ENCODE measurements around the gene ST6GALNAC1. TPM values are rescaled to one million over a fixed set of nuclear protein-coding genes. Genes with fewer than 3 reads are reported as not detected.

Gene ST6GALNAC1
- total RNA-seq, 4 donors from 2014 or later, result 0.46 to 4.6 (median 1.9) TPM

DNA sequence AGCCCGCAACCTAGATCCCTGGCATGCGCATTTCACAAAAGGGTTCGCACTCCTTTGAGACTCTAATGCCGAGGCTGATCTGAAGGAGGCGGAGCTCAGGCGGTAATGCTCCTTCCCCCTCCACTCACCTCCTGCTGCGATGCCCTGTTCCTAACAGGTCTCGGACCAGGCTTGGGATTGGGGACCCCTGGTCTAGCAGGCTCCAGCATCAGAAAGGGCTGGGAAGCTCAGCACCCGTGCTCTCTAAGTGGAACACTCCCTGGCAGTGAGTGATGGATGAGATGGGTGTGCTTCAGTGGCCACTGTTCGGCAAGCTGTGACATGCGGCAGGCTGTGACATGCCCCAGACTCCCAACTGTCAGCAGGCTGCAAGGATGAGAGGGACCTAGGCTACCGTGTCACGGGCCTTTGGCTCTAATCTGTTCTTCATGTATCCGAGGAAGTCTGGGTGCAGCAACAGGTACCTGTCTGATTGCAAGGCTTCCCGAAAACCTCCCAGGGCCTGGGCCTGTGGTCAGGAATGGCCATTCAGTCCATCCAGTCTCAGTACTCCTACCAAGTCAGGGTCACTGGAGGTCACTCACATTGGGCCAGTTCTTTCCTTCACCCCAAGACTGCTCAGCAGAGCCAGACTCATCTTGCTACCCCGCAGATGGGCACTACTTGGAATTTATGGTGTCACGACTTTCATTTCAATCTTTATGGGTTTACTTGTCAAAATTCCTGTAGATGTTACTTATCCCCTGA, 56.6 kb downstream of the ST6GALNAC1 start:
- no peak for DNase-seq (ENCODE audit: low spot score)
- TF ChIP-seq, protein P1, sequence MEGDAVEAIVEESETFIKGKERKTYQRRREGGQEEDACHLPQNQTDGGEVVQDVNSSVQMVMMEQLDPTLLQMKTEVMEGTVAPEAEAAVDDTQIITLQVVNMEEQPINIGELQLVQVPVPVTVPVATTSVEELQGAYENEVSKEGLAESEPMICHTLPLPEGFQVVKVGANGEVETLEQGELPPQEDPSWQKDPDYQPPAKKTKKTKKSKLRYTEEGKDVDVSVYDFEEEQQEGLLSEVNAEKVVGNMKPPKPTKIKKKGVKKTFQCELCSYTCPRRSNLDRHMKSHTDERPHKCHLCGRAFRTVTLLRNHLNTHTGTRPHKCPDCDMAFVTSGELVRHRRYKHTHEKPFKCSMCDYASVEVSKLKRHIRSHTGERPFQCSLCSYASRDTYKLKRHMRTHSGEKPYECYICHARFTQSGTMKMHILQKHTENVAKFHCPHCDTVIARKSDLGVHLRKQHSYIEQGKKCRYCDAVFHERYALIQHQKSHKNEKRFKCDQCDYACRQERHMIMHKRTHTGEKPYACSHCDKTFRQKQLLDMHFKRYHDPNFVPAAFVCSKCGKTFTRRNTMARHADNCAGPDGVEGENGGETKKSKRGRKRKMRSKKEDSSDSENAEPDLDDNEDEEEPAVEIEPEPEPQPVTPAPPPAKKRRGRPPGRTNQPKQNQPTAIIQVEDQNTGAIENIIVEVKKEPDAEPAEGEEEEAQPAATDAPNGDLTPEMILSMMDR (IDR thresholded peaks at IDR 0.05), result no peak
- ATAC-seq (ENCODE audit: low FRiP score), result no peak

DNA sequence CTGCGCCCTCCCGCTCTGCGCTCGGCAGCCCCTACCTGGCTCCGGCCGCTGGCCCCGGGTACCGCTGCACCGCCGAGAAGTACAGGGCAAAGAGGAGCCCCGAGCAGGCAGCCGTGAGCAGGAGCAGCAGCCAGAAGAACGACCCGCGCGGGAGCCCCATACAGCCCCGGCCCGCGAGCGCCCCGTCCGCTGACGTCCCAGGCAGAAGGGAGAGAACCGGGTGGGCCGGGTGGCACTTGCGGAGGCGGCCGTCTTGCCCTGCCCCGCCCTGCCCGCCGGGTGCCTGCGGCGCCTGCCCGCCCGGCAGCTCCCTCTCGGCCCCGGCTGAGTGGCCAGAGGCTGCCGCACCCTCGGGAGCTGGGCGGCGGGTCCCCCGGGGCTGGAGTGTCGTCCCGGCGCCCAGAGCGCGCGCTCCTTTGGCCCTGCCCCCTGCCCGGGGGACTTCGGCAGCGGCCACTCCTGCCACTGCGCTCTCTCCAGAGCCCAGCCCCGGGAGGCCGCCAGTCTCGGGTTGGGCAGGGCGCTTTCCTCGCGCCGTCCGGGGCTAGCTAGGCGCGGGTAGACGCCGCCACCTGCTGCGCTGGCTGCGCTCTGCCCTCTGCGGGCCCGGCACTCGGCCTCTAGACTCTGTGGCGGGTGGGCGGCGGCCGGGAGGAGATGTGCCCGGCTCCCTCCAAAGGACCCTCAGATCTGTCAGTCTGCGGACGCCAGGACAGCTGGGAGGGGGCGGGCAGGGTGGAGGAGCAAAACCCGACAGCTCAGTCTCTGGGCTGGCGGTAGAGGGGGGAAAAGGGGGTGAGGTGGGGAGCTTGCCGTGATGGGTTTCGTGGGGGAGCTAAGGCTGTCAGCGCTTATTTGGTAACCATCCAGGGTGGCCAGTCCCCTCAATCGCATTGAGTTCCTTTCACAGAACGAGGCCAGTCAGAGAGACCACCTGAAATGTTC, 57.6 kb downstream of the ST6GALNAC1 start, which contains the start of gene ST6GALNAC2:
TSS of gene ST6GALNAC2 (minus strand) at position 212 of the 945 bp plus-strand sequence. CDS start at position 160, 52 bp downstream.
- no peak for DNase-seq (ENCODE audit: low spot score)
- ATAC-seq (ENCODE audit: low FRiP score), result peak; percentile 79
- TF ChIP-seq, protein P1 (IDR thresholded peaks at IDR 0.05), result no peak

DNA sequence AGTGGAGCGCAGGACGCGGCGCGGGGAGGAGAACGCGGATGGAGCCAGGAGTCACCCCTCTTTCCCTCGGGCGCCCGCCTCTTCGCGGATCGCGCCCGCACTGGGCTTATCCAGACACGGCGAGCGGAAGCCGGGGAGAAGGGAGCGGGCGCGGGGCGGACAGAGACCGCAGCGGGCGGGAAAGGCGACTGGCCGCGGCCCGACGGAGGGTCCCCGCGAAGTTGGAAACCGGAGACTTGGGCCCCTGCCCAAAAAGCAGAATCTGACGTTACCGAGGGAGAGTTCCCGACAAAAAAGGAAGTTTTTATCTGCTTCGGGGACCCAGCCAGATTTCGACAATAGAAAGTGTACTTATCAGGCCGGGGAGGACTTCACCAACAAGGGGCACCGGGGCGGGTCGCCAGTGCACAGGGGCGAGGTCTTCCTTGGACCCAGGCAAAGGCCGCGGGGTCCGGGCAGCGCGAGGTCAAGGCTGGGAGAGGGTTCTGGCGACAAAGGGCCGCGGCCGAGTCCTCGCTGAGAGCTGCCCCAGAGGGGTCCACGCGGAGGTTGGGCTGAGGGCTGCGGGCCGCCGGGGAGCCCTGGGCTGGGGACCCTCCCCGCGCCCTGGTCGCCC, 58.4 kb downstream of the ST6GALNAC1 start:
- peak; percentile 42 for ATAC-seq (ENCODE audit: low FRiP score)

DNA sequence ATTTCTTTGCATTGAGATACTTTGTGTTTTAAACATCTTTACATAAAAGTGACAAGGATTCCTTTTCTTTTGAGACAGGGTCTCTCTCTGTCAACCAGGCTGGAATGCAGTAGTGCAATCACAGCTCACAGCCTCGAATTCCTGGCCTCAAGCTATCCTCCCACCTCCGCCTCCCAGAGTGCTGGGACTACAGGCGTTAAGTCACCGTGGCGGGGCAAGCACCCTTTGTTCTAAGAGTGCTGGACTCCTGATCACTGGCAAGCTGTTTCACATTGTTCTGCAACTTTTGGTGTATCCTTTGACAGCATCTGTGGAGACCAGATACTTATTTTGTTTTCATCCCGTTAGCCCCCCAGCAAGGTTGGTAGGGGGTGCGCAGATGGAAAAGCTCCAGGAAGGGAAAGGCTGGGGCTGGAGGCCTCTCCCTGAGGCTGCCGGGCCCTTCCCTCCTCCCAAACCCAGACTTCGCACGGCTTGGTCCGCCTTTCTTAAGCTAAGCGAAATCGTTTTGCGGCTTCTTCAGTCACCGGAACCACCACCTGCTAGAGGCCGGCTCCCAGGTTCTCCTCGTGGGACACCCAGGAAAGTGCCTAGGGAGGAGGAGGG, 59.0 kb downstream of the ST6GALNAC1 start:
- TF ChIP-seq, protein P1 (IDR thresholded peaks at IDR 0.05), result no peak
- ATAC-seq (ENCODE audit: low FRiP score) (no peak), DNase-seq (ENCODE audit: low spot score) (no peak)

More for the DNA sequence above, 58.4 kb downstream of the ST6GALNAC1 start:
- DNase-seq (ENCODE audit: low spot score), result no peak
- TF ChIP-seq, protein P1 (IDR thresholded peaks at IDR 0.05), result no peak

DNA sequence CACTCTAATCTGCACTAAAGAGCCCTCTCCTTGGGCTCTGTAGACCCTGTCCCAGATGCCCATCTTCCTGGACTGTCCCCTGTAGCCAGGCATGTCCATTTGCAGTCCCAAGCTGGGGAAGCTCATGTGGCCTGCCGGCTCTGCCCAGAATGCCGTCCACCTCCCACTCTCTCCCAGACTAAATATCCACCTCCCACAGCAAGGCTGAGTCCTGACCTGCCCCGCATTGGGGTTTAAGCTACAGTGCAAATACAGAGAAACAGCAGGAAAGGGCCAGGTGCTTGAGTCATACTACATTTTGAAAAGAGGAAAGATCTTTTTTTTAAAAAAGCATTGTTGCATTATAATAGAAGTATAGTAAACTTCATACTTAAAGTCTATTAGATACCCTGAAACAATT, 60.9 kb downstream of the ST6GALNAC1 start:
- TF ChIP-seq, protein P1 (IDR thresholded peaks at IDR 0.05), result no peak
- no peak for ATAC-seq (ENCODE audit: low FRiP score)
- no peak for DNase-seq (ENCODE audit: low spot score)

DNA sequence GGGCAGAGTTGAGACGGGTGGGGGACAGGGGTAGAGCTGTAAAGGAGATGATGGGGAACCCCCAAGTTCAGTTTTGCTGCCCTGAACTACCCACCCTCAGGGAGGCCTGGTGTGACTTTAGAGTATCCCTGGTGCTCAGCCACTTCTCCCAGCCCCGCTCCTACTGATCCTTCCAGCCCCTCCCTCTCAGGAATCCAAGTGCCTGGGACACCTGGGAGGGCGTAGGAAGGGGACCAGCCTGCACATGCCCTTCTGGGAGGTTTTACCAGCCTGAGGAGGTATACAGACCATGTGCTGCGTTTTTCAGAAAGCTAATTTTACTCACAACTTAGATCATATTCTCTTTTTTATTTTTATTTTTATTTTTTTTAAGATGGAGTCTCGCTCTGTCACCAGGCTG, 62.0 kb downstream of the ST6GALNAC1 start:
- DNase-seq (ENCODE audit: low spot score), result no peak
- TF ChIP-seq, protein P1 (IDR thresholded peaks at IDR 0.05), result no peak

More for the DNA sequence above, 62.0 kb downstream of the ST6GALNAC1 start:
- no peak for ATAC-seq (ENCODE audit: low FRiP score)

All from omental fat pad (tissue), 4 donors.